ENCODE results near the gene DFFB. TPM values are rescaled to one million over a fixed set of nuclear protein-coding genes. Genes with fewer than 3 reads are reported as not detected.

Gene DFFB
- total RNA-seq, 1 donor from 2014 or later: 15.0 TPM

DNA sequence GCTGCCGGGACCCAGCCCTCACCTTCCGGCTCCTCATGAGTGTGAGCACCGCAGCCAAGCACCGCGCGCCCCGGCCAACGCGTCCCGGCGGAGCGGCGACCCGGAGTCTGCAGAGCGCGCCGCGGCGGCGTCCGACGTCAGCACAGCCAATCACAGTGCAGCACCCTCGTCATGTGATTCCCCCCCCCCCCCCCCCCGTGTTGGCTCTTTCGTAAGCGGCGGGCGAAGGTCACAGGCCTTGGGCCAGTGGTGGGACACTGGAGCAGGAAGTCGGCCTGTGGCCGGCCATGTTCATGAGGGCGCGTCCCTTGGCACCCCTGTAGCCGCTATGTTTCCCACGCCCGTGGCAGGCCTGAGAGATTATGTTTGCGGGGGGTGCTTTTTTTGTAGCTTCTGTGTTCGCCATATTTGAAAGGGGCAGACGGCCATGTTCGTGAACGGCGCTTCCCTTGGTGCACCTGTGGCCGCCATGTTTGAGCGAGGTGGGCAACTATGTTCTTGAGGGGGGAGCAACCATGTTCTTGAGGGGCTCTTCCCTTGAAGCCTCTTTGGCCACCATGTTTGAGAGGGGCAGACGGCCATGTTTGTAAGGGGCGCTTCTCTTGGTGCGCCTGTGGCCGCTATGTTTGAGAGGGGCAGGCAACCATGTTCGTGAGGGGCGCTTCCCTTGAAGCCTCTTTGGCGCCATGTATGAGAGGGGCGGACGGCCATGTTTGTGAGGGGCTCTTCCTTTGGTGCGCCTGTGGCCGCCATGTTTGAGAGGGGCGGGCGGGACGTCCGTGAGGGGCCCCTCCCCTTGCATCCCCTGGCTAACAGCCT, 43.1 kb downstream of the DFFB start, which contains the start of gene C1orf174:
C1orf174 (minus strand) TSS at position 123 of the 819 bp plus-strand sequence; CDS start at position 37, 86 bp downstream.
- peaks cover 24% of the 10 kb centered on the region for H3K36me3 Mint-ChIP-seq (ENCODE audit: low read depth)
- intact Hi-C loops (cut with micrococcal nuclease): loop anchor here (1.0 kb wide), 3 partner anchors 43 to 128 kb away; partner anchors contain the start of genes CEP104, DFFB, LRRC47 and SMIM1
- H3K4me1 Mint-ChIP-seq: peaks cover 42% of the 10 kb centered on the region
- peak within 1 kb of the TSS; percentile 96 for H3K27ac Mint-ChIP-seq
- H3K27me3 Mint-ChIP-seq: no peaks in the 10 kb centered on the region
- peak; percentile 98 for DNase-seq
- H3K9me3 Mint-ChIP-seq: peaks cover 4% of the 10 kb centered on the region
- H3K4me3 Mint-ChIP-seq: peak within 1 kb of the TSS; percentile 97

DNA sequence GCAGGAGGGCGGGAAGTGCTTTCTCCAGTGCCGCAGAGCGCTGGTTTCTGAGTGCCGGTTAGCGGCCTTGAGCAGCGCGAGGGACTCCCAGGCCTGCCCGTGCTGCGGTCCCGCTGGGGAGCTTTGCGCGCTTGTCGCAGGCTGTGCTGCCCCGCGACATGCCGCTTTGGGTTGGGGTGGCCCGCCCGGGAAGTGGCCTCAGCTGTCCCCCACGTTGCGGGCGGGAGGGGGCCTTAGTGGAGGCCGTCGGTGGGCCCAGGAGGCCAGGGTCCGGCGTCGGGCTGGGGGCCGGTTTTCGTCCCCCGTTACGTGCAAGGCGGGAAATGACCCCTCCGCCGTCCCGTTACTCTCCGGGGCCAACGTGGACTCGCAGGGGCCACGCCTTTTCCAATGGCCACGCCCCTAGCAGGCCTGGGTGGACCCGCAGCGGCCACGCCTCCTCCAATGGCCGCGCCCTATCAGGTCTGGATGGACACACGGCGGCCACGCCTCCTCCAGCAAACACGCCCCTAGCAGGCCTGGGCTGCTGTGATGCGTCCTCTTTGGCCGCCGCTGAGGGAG, 43.8 kb downstream of the DFFB start:
- H3K9me3 Mint-ChIP-seq: peaks cover 4% of the 10 kb centered on the region
- no peaks in the 10 kb centered on the region for H3K27me3 Mint-ChIP-seq
- DNase-seq: peak; percentile 98
- H3K27ac Mint-ChIP-seq: peak overlapping the region; percentile 96
- peaks cover 42% of the 10 kb centered on the region for H3K4me1 Mint-ChIP-seq
- H3K36me3 Mint-ChIP-seq (ENCODE audit: low read depth): peaks cover 22% of the 10 kb centered on the region
- intact Hi-C loops (cut with micrococcal nuclease): loop anchor here (1.0 kb wide), 3 partner anchors 44 to 129 kb away; partner anchors contain the start of genes CEP104, DFFB, LRRC47 and SMIM1
- peak overlapping the region; percentile 97 for H3K4me3 Mint-ChIP-seq

DNA sequence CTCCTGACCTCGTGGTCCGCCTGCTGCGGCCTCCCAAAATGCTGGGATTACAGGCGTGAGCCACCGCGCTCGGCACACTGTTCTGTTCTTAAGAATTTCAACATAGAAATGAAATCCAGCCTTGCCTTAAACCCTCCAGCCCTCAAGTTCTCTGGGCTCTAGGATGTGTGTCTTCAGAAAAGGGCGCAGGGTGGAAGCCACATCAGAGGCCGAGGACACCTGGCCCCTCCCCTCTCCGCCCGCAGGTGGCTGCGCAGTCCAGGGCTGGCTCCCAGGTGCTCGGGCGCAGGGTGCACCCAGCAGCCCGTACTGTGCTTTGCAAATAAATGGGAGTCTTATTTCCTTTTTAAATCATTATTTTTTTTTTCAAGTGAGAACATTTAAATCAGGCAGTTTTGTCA, 44.8 kb downstream of the DFFB start:
- peaks cover 4% of the 10 kb centered on the region for H3K9me3 Mint-ChIP-seq
- H3K27me3 Mint-ChIP-seq: no peaks in the 10 kb centered on the region
- intact Hi-C loops (cut with micrococcal nuclease): no loop called here
- peaks cover 35% of the 10 kb centered on the region for H3K4me1 Mint-ChIP-seq
- H3K27ac Mint-ChIP-seq: peak overlapping the region; percentile 81
- peak; percentile 80 for DNase-seq
- peaks cover 15% of the 10 kb centered on the region for H3K36me3 Mint-ChIP-seq (ENCODE audit: low read depth)
- peak overlapping the region; percentile 69 for H3K4me3 Mint-ChIP-seq

GRCh38 chr1:3902571-3903091, 45.4 kb downstream of the DFFB start:
- peak overlapping the region; percentile 63 for H3K4me3 Mint-ChIP-seq
- peak; percentile 74 for DNase-seq
- H3K36me3 Mint-ChIP-seq (ENCODE audit: low read depth): peaks cover 11% of the 10 kb centered on the region
- intact Hi-C loops (cut with micrococcal nuclease): no loop called here
- no peaks in the 10 kb centered on the region for H3K27me3 Mint-ChIP-seq
- H3K4me1 Mint-ChIP-seq: peaks cover 32% of the 10 kb centered on the region
- peak overlapping the region; percentile 81 for H3K27ac Mint-ChIP-seq
- no peaks in the 10 kb centered on the region for H3K9me3 Mint-ChIP-seq

DNA sequence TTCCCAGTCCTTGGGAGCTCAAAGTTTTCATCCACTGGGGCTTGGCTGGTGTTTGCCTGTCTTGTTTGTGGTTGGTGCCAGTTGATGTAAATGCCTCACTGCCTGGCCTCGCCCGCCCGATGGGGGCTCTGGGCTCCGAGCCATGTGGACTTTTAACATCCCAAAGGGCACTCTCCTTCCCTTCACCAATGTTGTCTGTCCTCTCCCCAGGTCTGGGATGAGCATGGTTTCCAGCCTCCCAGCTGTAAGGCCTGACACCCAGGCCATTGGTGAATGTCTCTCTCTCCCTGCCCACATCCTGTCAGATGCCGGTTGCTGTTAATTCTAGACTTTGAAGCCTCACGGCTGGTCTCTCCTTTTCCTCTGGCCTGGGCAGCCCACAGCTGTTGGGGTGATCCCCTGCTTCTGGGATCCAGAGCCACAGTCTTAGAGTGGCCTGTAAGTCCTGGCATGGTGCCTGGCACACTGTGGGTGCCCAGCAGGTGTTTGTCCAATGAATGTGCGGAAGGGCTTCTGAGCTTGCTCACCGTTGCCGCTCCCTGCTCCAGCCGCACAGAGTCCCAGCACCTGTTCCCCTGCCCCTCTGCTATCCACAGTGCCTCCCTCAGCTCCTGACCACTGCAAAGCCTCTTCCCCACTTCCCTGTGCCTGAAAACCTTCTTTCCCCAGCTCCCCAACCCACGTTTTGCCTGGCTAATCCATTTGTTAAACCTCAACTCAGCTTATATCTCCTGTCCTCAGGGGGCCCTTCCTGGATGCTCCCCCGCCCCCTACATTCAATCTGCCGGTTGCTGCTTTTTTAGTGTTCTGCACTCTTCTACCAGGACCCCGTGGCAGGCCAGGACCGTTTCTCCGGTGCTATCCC, 46.1 kb downstream of the DFFB start:
- H3K4me1 Mint-ChIP-seq: peaks cover 30% of the 10 kb centered on the region
- H3K27ac Mint-ChIP-seq: peak overlapping the region; percentile 81
- no peaks in the 10 kb centered on the region for H3K27me3 Mint-ChIP-seq
- H3K9me3 Mint-ChIP-seq: no peaks in the 10 kb centered on the region
- intact Hi-C loops (cut with micrococcal nuclease): no loop called here
- H3K4me3 Mint-ChIP-seq: peak overlapping the region; percentile 10
- H3K36me3 Mint-ChIP-seq (ENCODE audit: low read depth): peaks cover 5% of the 10 kb centered on the region
- DNase-seq: peak; percentile 71

GRCh38 chr1:3904006-3904842, 46.9 kb downstream of the DFFB start:
- Mint-ChIP-seq H3K9me3 (no peaks in the 10 kb centered on the region), H3K27me3 (no peaks in the 10 kb centered on the region), H3K4me3 (peak overlapping the region; percentile 10), H3K36me3 (ENCODE audit: low read depth) (peaks cover 1% of the 10 kb centered on the region), H3K4me1 (peaks cover 25% of the 10 kb centered on the region), H3K27ac (peak overlapping the region; percentile 81)
- intact Hi-C loops (cut with micrococcal nuclease): no loop called here
- no peak for DNase-seq

DNA sequence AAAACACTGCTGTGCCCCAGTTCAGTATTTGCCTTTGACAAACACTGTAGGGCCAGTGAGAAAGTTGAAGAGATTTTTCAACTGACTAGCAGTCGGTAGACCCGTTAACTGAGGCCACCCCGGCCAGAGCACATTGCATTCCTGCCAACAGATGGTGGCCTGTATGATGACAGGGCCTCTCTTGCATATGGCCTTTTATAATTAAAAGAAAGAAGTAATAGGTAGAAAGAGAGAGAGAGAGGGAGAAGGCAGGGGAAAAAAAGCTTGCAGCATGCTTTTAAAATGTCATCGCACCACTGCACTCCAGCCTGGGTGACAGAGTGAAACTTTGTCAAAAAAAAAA, 47.5 kb downstream of the DFFB start:
- H3K27ac Mint-ChIP-seq: no peak overlapping the region
- peaks cover 23% of the 10 kb centered on the region for H3K4me1 Mint-ChIP-seq

GRCh38 chr1:3905266-3905952, 48.1 kb downstream of the DFFB start:
- Mint-ChIP-seq H3K27ac (no peak overlapping the region), H3K4me1 (peaks cover 21% of the 10 kb centered on the region), H3K36me3 (ENCODE audit: low read depth) (no peaks in the 10 kb centered on the region), H3K9me3 (no peaks in the 10 kb centered on the region), H3K4me3 (no peak overlapping the region), H3K27me3 (no peaks in the 10 kb centered on the region)
- intact Hi-C loops (cut with micrococcal nuclease): no loop called here
- no peak for DNase-seq

More for the DNA sequence above, 47.5 kb downstream of the DFFB start:
- Mint-ChIP-seq H3K36me3 (ENCODE audit: low read depth) (peaks cover 1% of the 10 kb centered on the region), H3K27me3 (no peaks in the 10 kb centered on the region), H3K4me3 (no peak overlapping the region), H3K9me3 (no peaks in the 10 kb centered on the region)
- DNase-seq: no peak
- intact Hi-C loops (cut with micrococcal nuclease): no loop called here

- DNase-seq: no peak
- no peaks in the 10 kb centered on the region for H3K9me3 Mint-ChIP-seq
- intact Hi-C loops (cut with micrococcal nuclease): no loop called here
- no peak overlapping the region for H3K27ac Mint-ChIP-seq
- peaks cover 21% of the 10 kb centered on the region for H3K4me1 Mint-ChIP-seq
- no peaks in the 10 kb centered on the region for H3K27me3 Mint-ChIP-seq
- H3K36me3 Mint-ChIP-seq (ENCODE audit: low read depth): no peaks in the 10 kb centered on the region
- H3K4me3 Mint-ChIP-seq: no peak overlapping the region
Measured at GRCh38 chr1:3905953-3906671, 48.8 kb downstream of the DFFB start.

- no peak for DNase-seq
- H3K36me3 Mint-ChIP-seq (ENCODE audit: low read depth): no peaks in the 10 kb centered on the region
- peaks cover 19% of the 10 kb centered on the region for H3K4me1 Mint-ChIP-seq
- H3K27ac Mint-ChIP-seq: no peak overlapping the region
- no peaks in the 10 kb centered on the region for H3K9me3 Mint-ChIP-seq
- intact Hi-C loops (cut with micrococcal nuclease): no loop called here
- no peak overlapping the region for H3K4me3 Mint-ChIP-seq
- H3K27me3 Mint-ChIP-seq: no peaks in the 10 kb centered on the region
Measured at GRCh38 chr1:3906672-3907020, 49.4 kb downstream of the DFFB start.

GRCh38 chr1:3907031-3907534, 49.8 kb downstream of the DFFB start:
- H3K4me1 Mint-ChIP-seq: peaks cover 17% of the 10 kb centered on the region
- H3K36me3 Mint-ChIP-seq (ENCODE audit: low read depth): no peaks in the 10 kb centered on the region
- DNase-seq: peak; percentile 70
- no peaks in the 10 kb centered on the region for H3K27me3 Mint-ChIP-seq
- intact Hi-C loops (cut with micrococcal nuclease): no loop called here
- no peak overlapping the region for H3K4me3 Mint-ChIP-seq
- no peaks in the 10 kb centered on the region for H3K9me3 Mint-ChIP-seq
- no peak overlapping the region for H3K27ac Mint-ChIP-seq

GRCh38 chr1:3907621-3908165, 50.4 kb downstream of the DFFB start:
- no peak for DNase-seq
- Mint-ChIP-seq H3K4me1 (peaks cover 13% of the 10 kb centered on the region), H3K9me3 (no peaks in the 10 kb centered on the region), H3K27ac (no peak overlapping the region), H3K36me3 (ENCODE audit: low read depth) (no peaks in the 10 kb centered on the region), H3K27me3 (no peaks in the 10 kb centered on the region), H3K4me3 (no peak overlapping the region)
- intact Hi-C loops (cut with micrococcal nuclease): no loop called here
